ENCODE data around the gene HPCAL1.

The HPCAL1 gene

GRCh38 chr2:10436583-10437110 lies 133.9 kb downstream of the HPCAL1 start:
- no peak overlapping the region for H3K4me2 ChIP-seq (ENCODE audit: low read length)
- H3K27me3 ChIP-seq (ENCODE audit: control insufficient read depth, low read length), result peaks cover 10% of the 10 kb centered on the region
- H3K36me3 ChIP-seq (ENCODE audit: control insufficient read depth, low read length), result peaks cover 34% of the 10 kb centered on the region
- H3K27ac ChIP-seq (ENCODE audit: low read depth, low read length), result no peak overlapping the region
- peaks cover 5% of the 10 kb centered on the region; the same call in 1 of the 2 replicates for H3K4me1 ChIP-seq (ENCODE audit: control insufficient read depth, low read length)
- 0 out of 2 replicates have a peak, but pooled peaks cover 4% of the 10 kb centered on the region for H4K20me1 ChIP-seq (ENCODE audit: control insufficient read depth, insufficient read depth, low read depth, low read length)
- H3K9me2 ChIP-seq (replicated peaks; ENCODE audit: control insufficient read depth, low read length), result no peaks in the 10 kb centered on the region
- peaks cover 42% of the 10 kb centered on the region for H3F3A ChIP-seq (ENCODE audit: control insufficient read depth, insufficient read depth)
- no peak for TF ChIP-seq EZH2phosphoT487 (IDR thresholded peaks at IDR 0.05; ENCODE audit: borderline replicate concordance, low read length)
- TF ChIP-seq, protein P1, sequence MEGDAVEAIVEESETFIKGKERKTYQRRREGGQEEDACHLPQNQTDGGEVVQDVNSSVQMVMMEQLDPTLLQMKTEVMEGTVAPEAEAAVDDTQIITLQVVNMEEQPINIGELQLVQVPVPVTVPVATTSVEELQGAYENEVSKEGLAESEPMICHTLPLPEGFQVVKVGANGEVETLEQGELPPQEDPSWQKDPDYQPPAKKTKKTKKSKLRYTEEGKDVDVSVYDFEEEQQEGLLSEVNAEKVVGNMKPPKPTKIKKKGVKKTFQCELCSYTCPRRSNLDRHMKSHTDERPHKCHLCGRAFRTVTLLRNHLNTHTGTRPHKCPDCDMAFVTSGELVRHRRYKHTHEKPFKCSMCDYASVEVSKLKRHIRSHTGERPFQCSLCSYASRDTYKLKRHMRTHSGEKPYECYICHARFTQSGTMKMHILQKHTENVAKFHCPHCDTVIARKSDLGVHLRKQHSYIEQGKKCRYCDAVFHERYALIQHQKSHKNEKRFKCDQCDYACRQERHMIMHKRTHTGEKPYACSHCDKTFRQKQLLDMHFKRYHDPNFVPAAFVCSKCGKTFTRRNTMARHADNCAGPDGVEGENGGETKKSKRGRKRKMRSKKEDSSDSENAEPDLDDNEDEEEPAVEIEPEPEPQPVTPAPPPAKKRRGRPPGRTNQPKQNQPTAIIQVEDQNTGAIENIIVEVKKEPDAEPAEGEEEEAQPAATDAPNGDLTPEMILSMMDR (IDR thresholded peaks at IDR 0.05; ENCODE audit: low read depth, low read length, poor library complexity, severe bottlenecking), result no peak
- no peaks in the 10 kb centered on the region for H3K79me2 ChIP-seq (ENCODE audit: control insufficient read depth, low read length)
- no peaks in the 10 kb centered on the region for H3K9me3 ChIP-seq (ENCODE audit: control insufficient read depth, insufficient read depth, low read length)
- H3K4me3 ChIP-seq (ENCODE audit: low read length), result no peak overlapping the region

- Histone ChIP-seq H3K4me2 (ENCODE audit: low read length) (no peak overlapping the region), H3K4me3 (ENCODE audit: low read length) (no peak overlapping the region), H3K79me2 (ENCODE audit: control insufficient read depth, low read length) (no peaks in the 10 kb centered on the region), H3K9me3 (ENCODE audit: control insufficient read depth, insufficient read depth, low read length) (no peaks in the 10 kb centered on the region), H4K20me1 (ENCODE audit: control insufficient read depth, insufficient read depth, low read depth, low read length) (peaks cover 13% of the 10 kb centered on the region; the same call in 1 of the 2 replicates), H3K36me3 (ENCODE audit: control insufficient read depth, low read length) (peaks cover 46% of the 10 kb centered on the region), H3K4me1 (ENCODE audit: control insufficient read depth, low read length) (peaks cover 2% of the 10 kb centered on the region; the same call in 1 of the 2 replicates), H3K27me3 (ENCODE audit: control insufficient read depth, low read length) (peaks cover 4% of the 10 kb centered on the region; the same call in 1 of the 2 replicates), H3F3A (ENCODE audit: control insufficient read depth, insufficient read depth) (peaks cover 52% of the 10 kb centered on the region), H3K9me2 (replicated peaks; ENCODE audit: control insufficient read depth, low read length) (no peaks in the 10 kb centered on the region), H3K27ac (ENCODE audit: low read depth, low read length) (no peak overlapping the region)
- no peak for TF ChIP-seq EZH2phosphoT487 (IDR thresholded peaks at IDR 0.05; ENCODE audit: borderline replicate concordance, low read length)
- TF ChIP-seq, protein P1 (IDR thresholded peaks at IDR 0.05; ENCODE audit: low read depth, low read length, poor library complexity, severe bottlenecking), result no peak
Observed at GRCh38 chr2:10437806-10438205, 135.1 kb downstream of the HPCAL1 start.

- Histone ChIP-seq H3K4me2 (ENCODE audit: low read length) (no peak overlapping the region), H3K9me3 (ENCODE audit: control insufficient read depth, insufficient read depth, low read length) (no peaks in the 10 kb centered on the region), H3K27me3 (ENCODE audit: control insufficient read depth, low read length) (no peaks in the 10 kb centered on the region), H4K20me1 (ENCODE audit: control insufficient read depth, insufficient read depth, low read depth, low read length) (peaks cover 19% of the 10 kb centered on the region), H3K9me2 (replicated peaks; ENCODE audit: control insufficient read depth, low read length) (no peaks in the 10 kb centered on the region), H3K4me3 (ENCODE audit: low read length) (no peak overlapping the region), H3K79me2 (ENCODE audit: control insufficient read depth, low read length) (peaks cover 7% of the 10 kb centered on the region), H3K27ac (ENCODE audit: low read depth, low read length) (no peak overlapping the region), H3F3A (ENCODE audit: control insufficient read depth, insufficient read depth) (peaks cover 61% of the 10 kb centered on the region), H3K36me3 (ENCODE audit: control insufficient read depth, low read length) (peaks cover 54% of the 10 kb centered on the region), H3K4me1 (ENCODE audit: control insufficient read depth, low read length) (0 out of 2 replicates have a peak, but pooled peaks cover 2% of the 10 kb centered on the region)
- no peak for TF ChIP-seq EZH2phosphoT487 (IDR thresholded peaks at IDR 0.05; ENCODE audit: borderline replicate concordance, low read length)
- TF ChIP-seq, protein P1 (IDR thresholded peaks at IDR 0.05; ENCODE audit: low read depth, low read length, poor library complexity, severe bottlenecking), result no peak
Observed at GRCh38 chr2:10438688-10439087, 136.0 kb downstream of the HPCAL1 start.
